ENCODE results near the gene ARHGEF37.

GRCh38 chr5:149584121-149584520 lies 2.8 kb downstream of the ARHGEF37 start:
- TF ChIP-seq CTCF (conservative IDR thresholded peaks at IDR 0.05; ENCODE audit: low read depth, low read length) (no peak), EZH2 (IDR thresholded peaks at IDR 0.05; ENCODE audit: borderline replicate concordance, low read depth, low read length, poor library complexity, severe bottlenecking) (no peak)

Measured in A673 (cell line).